Peyer's patch (tissue), 4 donors: ENCODE measurements around the gene NAB1. TPM values are rescaled to one million over a fixed set of nuclear protein-coding genes. Genes with fewer than 3 reads are reported as not detected.
A peak's percentile ranks its signal among the peaks of the same experiment; 100 is the strongest.

Experiments used
- DNase-seq, 3 donors: peaks; one replicate each; pipeline ENCODE4 v3.0.0-alpha.2; 2017 to 2019
- H3K27ac ChIP-seq, 4 donors: fragments of 200-600 bp; sonication (generic); one replicate each; pipeline ENCODE4 v1.5.1; 2016 to 2019
- H3K27me3 ChIP-seq, 2 donors: fragments of 200-600 bp; sonication (generic); one replicate each; pipeline ENCODE4 v1.5.1; 2019
- H3K36me3 ChIP-seq, 3 donors: fragments of 200-600 bp; sonication (generic); one replicate each; pipeline ENCODE4 v1.5.1; 2016 to 2019
- H3K4me1 ChIP-seq, 4 donors: fragments of 200-600 bp; sonication (generic); one replicate each; pipeline ENCODE4 v1.5.1; 2016 to 2019
- H3K4me3 ChIP-seq, 4 donors: fragments of 200-600 bp; sonication (generic); 1 replicate in 3 of 4; 2 replicates in 1 of 4; pipeline ENCODE4 v1.5.1; 2016 to 2019; ENCODE audit warnings: mild to moderate bottlenecking in 1 of 4
- H3K9me3 ChIP-seq, 4 donors: fragments of 200-600 bp; sonication (generic); one replicate each; pipeline ENCODE4 v1.5.1; 2016 to 2019; ENCODE audit warnings: mild to moderate bottlenecking in 1 of 4
- POLR2A ChIP-seq, 2 donors: fragments of 450-650 bp; IDR thresholded peaks; one replicate each; pipeline ENCODE4 v1.5.1; 2017; ENCODE audit warnings: antibody characterized with exemption in 2 of 2, mild to moderate bottlenecking in 2 of 2, moderate library complexity in 2 of 2
- total RNA-seq, 4 donors: library from RNA; depleted of rRNA; stranded (reverse); fragments of >200 nt; gene quantifications; one replicate each; pipeline ENCODE4 v1.1.0, GENCODE V29; 2016
- TF ChIP-seq, protein P1 (sequence below), 6 experiments: fragments of 450-650 bp in 4 of 6; fragments of 200-600 bp in 2 of 6; sonication (generic) in 1 of 6; IDR thresholded peaks; one replicate each; pipeline ENCODE4 v1.5.1; 2017 to 2019; ENCODE audit warnings: antibody characterized with exemption in 6 of 6, mild to moderate bottlenecking in 3 of 6, moderate library complexity in 1 of 6

NAB1 gene, protein sequence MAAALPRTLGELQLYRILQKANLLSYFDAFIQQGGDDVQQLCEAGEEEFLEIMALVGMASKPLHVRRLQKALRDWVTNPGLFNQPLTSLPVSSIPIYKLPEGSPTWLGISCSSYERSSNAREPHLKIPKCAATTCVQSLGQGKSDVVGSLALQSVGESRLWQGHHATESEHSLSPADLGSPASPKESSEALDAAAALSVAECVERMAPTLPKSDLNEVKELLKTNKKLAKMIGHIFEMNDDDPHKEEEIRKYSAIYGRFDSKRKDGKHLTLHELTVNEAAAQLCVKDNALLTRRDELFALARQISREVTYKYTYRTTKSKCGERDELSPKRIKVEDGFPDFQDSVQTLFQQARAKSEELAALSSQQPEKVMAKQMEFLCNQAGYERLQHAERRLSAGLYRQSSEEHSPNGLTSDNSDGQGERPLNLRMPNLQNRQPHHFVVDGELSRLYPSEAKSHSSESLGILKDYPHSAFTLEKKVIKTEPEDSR
- 10 to 100 TPM; 23.1 to 86.6 (median 31.3) TPM for total RNA-seq

DNA sequence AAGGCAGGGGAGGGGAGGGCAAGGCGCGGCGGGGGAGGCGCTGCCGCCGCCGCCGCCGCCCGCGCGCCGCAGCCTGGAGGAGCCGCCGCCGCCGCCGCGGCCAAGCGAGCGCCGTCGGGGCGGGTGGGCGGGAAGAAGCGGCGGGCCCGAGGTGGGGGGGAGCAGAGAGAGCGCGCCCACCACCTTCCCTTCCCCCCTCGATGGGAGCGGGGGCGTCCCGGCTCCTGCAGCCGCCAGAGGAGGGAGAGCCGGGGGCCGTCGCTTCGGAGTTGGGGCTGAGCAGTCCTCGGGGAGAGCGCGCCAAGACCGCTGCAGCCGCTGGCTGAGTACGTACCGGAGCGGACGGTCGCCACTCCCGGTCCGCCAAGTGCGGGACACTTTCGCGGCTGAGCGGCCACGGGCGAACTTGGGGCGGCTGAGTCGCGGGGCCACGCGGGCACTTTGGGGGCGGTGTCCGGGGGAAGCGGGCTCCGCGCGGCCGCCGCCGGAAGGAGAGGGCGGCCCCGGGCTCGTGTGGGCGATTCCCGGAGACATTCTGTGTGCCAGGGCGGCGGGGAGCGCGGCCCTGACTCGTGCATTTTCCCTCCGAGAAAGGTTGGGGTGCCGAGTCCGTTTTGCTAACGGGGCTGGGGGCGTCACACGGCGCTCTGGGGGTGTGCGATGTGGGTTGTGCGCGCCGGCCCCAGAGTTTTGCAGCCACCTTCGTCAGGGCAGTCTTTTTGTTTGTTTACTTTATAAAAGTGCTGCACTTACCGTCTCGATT, at the start of gene NAB1:
Gene NAB1, plus strand, starts transcription at position 49 of the 763 bp plus-strand sequence. CDS start 10,094 bp downstream, outside the sequence.
- Histone ChIP-seq H3K27ac (peak within 1 kb of the TSS; percentile 86 to 96 (median 92)), H3K4me3 (peak within 1 kb of the TSS; percentile 86 to 98 (median 94)), H3K9me3 (no peaks in the 10 kb centered on the region), H3K27me3 (no peaks in the 10 kb centered on the region), H3K36me3 (no peaks in the 10 kb centered on the region), H3K4me1 (peaks cover 0 to 13% (median 0%) of the 10 kb centered on the region in 4 donors)
- TF ChIP-seq, protein P1, sequence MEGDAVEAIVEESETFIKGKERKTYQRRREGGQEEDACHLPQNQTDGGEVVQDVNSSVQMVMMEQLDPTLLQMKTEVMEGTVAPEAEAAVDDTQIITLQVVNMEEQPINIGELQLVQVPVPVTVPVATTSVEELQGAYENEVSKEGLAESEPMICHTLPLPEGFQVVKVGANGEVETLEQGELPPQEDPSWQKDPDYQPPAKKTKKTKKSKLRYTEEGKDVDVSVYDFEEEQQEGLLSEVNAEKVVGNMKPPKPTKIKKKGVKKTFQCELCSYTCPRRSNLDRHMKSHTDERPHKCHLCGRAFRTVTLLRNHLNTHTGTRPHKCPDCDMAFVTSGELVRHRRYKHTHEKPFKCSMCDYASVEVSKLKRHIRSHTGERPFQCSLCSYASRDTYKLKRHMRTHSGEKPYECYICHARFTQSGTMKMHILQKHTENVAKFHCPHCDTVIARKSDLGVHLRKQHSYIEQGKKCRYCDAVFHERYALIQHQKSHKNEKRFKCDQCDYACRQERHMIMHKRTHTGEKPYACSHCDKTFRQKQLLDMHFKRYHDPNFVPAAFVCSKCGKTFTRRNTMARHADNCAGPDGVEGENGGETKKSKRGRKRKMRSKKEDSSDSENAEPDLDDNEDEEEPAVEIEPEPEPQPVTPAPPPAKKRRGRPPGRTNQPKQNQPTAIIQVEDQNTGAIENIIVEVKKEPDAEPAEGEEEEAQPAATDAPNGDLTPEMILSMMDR (IDR thresholded peaks at IDR 0.05) = no peak
- TF ChIP-seq POLR2A (IDR thresholded peaks at IDR 0.05) = peak in 1 of 2 donors; percentile 9
- DNase-seq = peak; percentile 53 to 81 (median 72)

DNA sequence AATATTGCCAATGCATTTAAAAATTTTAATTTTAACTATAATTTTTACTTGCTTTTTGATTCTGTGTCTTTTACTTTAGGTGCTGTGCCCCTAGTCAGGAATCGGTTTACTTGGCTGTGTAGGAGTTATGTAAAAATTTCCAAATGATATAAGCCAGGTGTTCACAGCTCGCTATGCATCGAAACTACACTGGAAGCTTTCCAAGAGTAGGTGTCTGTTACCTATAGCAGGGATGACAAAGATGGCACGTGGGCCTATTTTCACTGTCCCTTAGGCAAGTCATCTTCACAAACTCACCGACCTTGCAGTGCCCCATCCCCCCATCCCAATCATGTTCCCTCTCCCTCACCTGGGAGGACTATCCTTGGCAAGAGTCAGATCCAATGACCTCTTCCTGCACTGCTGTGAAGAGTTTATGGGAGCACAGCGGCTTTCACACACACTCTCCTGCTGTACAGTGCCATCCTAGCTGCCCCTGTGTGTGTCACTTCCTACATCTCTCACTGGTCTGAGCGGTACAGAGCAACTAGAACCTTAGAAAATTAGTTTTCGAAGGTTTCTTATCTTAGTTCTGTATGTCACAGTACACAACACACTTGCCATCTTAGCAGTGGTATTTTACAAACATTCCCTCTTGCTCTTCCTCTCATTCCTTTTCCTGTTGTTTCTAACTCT, 49.2 kb upstream of the NAB1 start:
- Histone ChIP-seq H3K36me3 (no peaks in the 10 kb centered on the region), H3K27me3 (no peaks in the 10 kb centered on the region), H3K27ac (no peak overlapping the region), H3K4me3 (no peak overlapping the region), H3K9me3 (no peaks in the 10 kb centered on the region), H3K4me1 (no peaks in the 10 kb centered on the region)
- DNase-seq = no peak
- no peak for TF ChIP-seq POLR2A (IDR thresholded peaks at IDR 0.05)
- TF ChIP-seq, protein P1 (IDR thresholded peaks at IDR 0.05) = no peak

DNA sequence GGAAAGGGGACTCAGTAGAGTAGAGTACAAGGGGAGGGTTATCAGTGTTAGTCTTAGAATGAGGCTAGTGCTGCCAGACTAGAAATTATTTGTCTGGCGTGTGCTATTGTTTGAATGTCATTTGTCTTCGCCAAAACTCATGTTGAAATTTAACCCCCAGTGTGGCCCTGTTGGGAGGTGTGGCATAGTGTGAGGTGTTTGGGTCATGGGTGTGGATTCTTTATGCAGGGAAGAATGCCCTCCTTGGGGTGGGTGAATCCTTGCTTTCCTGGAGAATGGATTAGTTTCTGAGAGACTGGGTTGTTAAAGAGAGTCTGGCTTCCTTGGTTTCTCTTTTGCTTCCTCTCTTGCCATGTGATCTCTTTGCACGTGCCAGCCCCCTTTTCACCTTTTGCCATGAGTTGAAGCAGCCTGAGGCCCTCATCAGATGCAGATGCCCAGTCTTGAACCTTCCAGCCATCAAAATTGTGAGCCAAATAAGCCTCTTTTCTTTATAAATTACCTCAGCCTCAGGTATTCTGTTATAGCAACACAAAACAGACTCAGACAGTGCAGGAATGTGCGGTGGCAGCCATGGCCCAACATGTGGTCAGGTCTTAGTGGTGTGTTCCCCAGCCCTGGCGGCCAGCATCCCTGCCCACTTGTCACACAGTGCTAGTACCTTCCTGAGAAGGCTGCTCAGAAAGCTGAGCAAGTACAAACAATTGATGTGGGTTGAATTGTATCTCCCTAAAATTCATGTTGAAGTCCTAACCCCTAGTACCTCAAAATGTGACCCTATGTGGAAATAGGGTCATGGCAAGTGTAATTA, 48.4 kb upstream of the NAB1 start:
- Histone ChIP-seq H3K4me3 (no peak overlapping the region), H3K27ac (no peak overlapping the region), H3K27me3 (no peaks in the 10 kb centered on the region), H3K9me3 (no peaks in the 10 kb centered on the region), H3K4me1 (no peaks in the 10 kb centered on the region), H3K36me3 (no peaks in the 10 kb centered on the region)
- DNase-seq = no peak
- TF ChIP-seq, protein P1 (IDR thresholded peaks at IDR 0.05) = no peak
- no peak for TF ChIP-seq POLR2A (IDR thresholded peaks at IDR 0.05)

DNA sequence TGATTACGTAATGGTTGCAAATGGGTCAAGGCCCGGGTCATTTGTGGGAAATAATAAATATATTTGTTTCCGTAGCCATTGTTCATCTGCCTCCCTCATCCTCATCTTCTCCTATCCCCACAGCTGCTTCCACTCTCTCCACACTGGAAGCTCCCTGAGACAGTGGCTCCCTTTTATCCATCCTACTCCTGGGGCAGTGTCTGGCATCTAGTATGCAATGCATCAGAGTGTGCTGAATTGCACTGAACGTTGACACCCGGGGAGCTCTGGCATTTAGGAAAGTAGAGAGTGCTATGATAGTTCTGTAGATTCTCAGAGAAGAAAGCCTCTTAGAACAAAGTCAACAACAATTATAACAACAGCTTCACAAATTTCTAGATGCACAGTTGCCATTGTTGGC, 45.5 kb upstream of the NAB1 start:
- no peaks in the 10 kb centered on the region for H3K36me3 ChIP-seq
- no peaks in the 10 kb centered on the region for H3K27me3 ChIP-seq
- H3K4me1 ChIP-seq = no peaks in the 10 kb centered on the region
- TF ChIP-seq, protein P1 (IDR thresholded peaks at IDR 0.05) = no peak
- no peak for TF ChIP-seq POLR2A (IDR thresholded peaks at IDR 0.05)
- H3K27ac ChIP-seq = no peak overlapping the region
- no peaks in the 10 kb centered on the region for H3K9me3 ChIP-seq
- H3K4me3 ChIP-seq = no peak overlapping the region
- DNase-seq = no peak
